ENCODE measurements around the gene KCNQ1. TPM values are rescaled to one million over a fixed set of nuclear protein-coding genes. Genes with fewer than 3 reads are reported as not detected.

Gene KCNQ1
- total RNA-seq, 1 experiment from 2014 or later: 2.3 TPM

DNA sequence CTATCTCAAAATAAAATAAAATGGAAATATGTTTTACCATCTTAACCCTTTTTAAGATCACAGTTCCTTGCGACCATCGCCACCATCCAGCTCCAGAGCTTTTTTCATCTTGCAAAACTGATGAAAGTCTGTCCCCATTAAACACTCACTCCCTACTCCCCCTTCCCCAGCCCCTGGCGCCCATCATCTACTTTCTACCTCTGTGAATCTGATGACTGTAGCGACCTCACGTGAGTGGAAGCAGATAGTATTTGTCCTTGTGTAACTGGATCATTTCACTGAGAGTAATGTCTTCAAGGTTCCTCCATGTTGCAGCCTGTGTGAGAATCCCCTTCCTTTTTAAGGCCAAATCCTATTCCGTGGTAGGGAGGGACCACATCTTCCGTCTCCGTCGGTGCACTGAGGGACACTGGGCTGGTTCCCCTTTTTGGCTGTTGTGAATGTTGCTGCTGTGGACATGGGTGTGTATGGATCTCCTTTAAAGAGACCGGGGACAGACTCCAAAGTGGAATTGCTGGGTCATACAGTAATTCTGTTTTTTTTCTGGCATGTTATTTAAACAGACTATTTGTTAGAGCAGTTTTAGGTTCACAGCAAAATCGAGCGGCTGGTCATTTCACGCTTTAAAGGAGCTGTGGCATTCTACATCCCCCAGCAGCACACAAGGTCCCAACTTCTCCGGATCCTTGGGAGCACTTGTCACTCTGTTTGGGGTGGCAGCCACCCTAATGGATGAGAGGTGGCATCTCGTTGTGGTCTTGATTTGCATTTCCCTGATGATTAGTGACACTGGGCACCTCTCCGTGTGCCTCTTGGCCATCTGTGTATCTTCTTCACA, 120.0 kb downstream of the KCNQ1 start:
- TF ChIP-seq, protein P1, sequence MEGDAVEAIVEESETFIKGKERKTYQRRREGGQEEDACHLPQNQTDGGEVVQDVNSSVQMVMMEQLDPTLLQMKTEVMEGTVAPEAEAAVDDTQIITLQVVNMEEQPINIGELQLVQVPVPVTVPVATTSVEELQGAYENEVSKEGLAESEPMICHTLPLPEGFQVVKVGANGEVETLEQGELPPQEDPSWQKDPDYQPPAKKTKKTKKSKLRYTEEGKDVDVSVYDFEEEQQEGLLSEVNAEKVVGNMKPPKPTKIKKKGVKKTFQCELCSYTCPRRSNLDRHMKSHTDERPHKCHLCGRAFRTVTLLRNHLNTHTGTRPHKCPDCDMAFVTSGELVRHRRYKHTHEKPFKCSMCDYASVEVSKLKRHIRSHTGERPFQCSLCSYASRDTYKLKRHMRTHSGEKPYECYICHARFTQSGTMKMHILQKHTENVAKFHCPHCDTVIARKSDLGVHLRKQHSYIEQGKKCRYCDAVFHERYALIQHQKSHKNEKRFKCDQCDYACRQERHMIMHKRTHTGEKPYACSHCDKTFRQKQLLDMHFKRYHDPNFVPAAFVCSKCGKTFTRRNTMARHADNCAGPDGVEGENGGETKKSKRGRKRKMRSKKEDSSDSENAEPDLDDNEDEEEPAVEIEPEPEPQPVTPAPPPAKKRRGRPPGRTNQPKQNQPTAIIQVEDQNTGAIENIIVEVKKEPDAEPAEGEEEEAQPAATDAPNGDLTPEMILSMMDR (conservative IDR thresholded peaks at IDR 0.05): no peak
- peaks cover 6% of the 10 kb centered on the region; the same call in 1 of the 2 replicates for H3K27me3 ChIP-seq (ENCODE audit: insufficient read depth, low read length)

More for the DNA sequence above, 120.0 kb downstream of the KCNQ1 start:
- H3K27me3 Mint-ChIP-seq (ENCODE audit: low read depth): peaks cover 81% of the 10 kb centered on the region
- H2AK5ac ChIP-seq (ENCODE audit: insufficient read length, low read length): no peak overlapping the region
- H3K4me3 Mint-ChIP-seq: no peak overlapping the region
- H3K4me1 ChIP-seq (ENCODE audit: insufficient read depth, low read length): no peaks in the 10 kb centered on the region; the same call in 1 of the 2 replicates
- H3K56ac ChIP-seq (ENCODE audit: insufficient read length, low read depth, low read length): no peak overlapping the region
- H3K79me1 ChIP-seq (ENCODE audit: insufficient read depth, low read depth, low read length, poor library complexity, severe bottlenecking): no peaks in the 10 kb centered on the region
- H2BK5ac ChIP-seq (ENCODE audit: insufficient read length, low read length): no peak overlapping the region
- no peak overlapping the region for H2BK20ac ChIP-seq (ENCODE audit: low read depth, low read length, poor library complexity, severe bottlenecking)
- H2BK15ac ChIP-seq (ENCODE audit: low read depth, low read length): no peak overlapping the region
- H3K14ac ChIP-seq (ENCODE audit: insufficient read depth, low read length): no peak overlapping the region
- DNase-seq: no peak
- no peak overlapping the region for H3T11ph ChIP-seq (ENCODE audit: low read length)
- no peaks in the 10 kb centered on the region for H3K9me3 ChIP-seq (ENCODE audit: control insufficient read depth, low read depth, low read length)
- H4K5ac ChIP-seq (ENCODE audit: insufficient read length, low read depth, low read length): no peak overlapping the region
- no peak overlapping the region for H3K23ac ChIP-seq (ENCODE audit: insufficient read length, low read depth, low read length)
- no peak overlapping the region for H4K91ac ChIP-seq (ENCODE audit: insufficient read length, low read depth, low read length)
- no peaks in the 10 kb centered on the region for H3K36me3 Mint-ChIP-seq (ENCODE audit: insufficient read depth in 1 of 3, low read depth in 3 of 3)
- H3K23me2 ChIP-seq (ENCODE audit: insufficient read length, low read depth, low read length, poor library complexity, severe bottlenecking): no peaks in the 10 kb centered on the region
- no peak overlapping the region for H3K27ac Mint-ChIP-seq
- peaks cover 0 to 2% of the 10 kb centered on the region in 2 experiments; a peak in 1 of 5 replicates for H3K9me3 Mint-ChIP-seq
- no peaks in the 10 kb centered on the region for H3K79me2 ChIP-seq (ENCODE audit: insufficient read depth, low read length)
- H4K8ac ChIP-seq (replicated peaks; ENCODE audit: insufficient read length, low read depth, low read length): no peak overlapping the region
- H3K27ac ChIP-seq (ENCODE audit: insufficient read length, low read depth, low read length): no peak overlapping the region
- H3K18ac ChIP-seq (ENCODE audit: insufficient read length, low read depth, low read length): no peak overlapping the region
- H2BK120ac ChIP-seq (ENCODE audit: low read depth, low read length, poor library complexity, severe bottlenecking): no peak overlapping the region
- H3K4me2 ChIP-seq (ENCODE audit: insufficient read depth, insufficient read length, low read length): no peak overlapping the region
- H2BK12ac ChIP-seq (ENCODE audit: insufficient read length, low read depth, low read length): no peak overlapping the region
- no CpG with 5 or more reads among the region's 16 CpGs for WGBS (ENCODE audit: extremely low coverage, insufficient read length, low lambda C conversion rate)
- no peak overlapping the region for H3K4ac ChIP-seq (ENCODE audit: low read depth, low read length)
- H4K20me1 ChIP-seq (ENCODE audit: control insufficient read depth, insufficient read depth, insufficient read length): no peaks in the 10 kb centered on the region
- H2AFZ ChIP-seq (ENCODE audit: low read length): no peak overlapping the region
- H3K9ac ChIP-seq (ENCODE audit: extremely low read depth, insufficient read length, low read length): no peak overlapping the region
- peaks cover 6 to 7% of the 10 kb centered on the region in 2 experiments; a peak in 2 of 4 replicates for H3K4me1 Mint-ChIP-seq

All from H9 (cell line).